OCI-M2 (cell line): Measurements from ENCODE around the gene C1GALT1C1.
"Not testable (repeated sequence)": the region's sequence is repeated elsewhere in the genome, so short reads cannot be mapped to it uniquely, and the experiment has no call there.

Experiments
- DNase-seq: peaks from one replicate; lab custom pipeline; 2025; ENCODE audit not compliant: unreplicated experiment; lab: John Stamatoyannopoulos, UW

Gene C1GALT1C1

DNA sequence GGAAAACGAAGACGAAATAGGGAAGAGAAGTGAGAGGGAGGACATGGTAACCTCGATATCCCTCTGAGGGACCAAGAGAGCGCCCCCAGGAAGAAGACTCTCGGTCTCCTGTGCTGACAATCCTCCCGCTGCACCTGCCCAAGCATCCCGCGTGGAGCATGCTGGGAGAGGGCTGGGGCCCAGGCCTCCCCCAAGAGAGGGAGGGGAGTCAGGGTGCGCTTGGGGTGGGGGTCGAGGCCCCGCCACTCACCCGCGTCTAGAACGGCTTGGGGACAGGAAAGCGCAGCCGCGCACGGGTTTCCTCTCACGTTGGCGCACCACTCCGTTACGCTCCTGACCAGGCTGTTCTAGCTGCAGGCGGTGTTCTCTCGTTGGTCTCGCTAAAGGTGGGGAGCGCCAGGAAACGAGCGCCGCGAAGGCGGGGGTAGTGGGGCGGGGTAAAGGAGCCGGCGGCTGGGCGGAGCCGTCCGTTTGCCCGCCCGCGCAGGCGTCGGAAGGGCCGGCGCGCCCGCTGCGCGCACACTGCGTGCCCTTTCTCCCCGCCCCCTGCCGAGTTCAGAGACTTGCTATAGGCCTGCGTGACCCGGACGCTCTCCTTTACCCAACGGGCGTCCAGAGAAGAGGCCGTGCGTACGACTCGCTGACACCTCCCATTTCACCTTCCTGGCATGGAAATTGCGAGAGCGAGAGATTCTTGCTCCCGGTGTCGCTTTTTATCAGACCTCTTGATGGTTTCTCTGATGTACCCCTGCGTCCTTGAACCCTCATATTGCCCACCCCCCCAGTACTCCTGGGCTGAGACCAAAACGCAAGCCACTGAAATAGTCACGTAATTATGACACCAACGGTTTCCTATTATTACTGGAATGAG, at the start of gene C1GALT1C1:
Gene C1GALT1C1, minus strand, starts transcription at position 388 of the 871 bp plus-strand sequence. CDS start 2,888 bp downstream, outside the sequence.
- peak; percentile 10 for DNase-seq

DNA sequence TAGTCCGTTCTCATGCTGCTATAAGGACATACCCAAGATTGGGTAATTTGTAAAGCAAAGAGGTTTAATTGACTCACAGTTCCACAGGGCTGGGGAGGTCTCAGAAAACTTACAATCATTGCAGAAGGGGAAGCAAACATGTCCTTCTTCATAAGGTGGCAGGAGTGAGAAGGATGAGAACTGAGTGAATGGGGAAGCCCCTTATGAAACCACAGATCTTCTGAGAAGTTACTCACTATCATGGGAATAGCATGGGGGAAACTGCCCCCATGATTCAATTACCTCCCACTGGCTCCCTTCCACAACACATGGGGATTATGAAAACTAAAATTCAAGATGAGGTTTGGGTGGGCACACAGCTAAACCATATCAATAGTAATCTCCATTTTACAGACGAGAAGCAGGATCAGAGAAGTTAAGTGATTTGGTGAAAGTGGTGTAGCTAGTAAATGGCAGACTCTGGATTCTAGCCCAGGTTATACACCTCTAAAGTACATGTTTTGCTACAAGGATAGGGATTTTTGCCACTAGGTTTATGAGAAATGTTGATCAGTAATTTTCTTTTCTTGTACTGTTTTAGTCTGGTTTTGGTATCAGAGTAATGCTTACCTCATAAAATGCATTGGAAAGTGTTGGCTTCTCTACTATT, 47.3 kb upstream of the C1GALT1C1 start:
- DNase-seq = no peak

DNA sequence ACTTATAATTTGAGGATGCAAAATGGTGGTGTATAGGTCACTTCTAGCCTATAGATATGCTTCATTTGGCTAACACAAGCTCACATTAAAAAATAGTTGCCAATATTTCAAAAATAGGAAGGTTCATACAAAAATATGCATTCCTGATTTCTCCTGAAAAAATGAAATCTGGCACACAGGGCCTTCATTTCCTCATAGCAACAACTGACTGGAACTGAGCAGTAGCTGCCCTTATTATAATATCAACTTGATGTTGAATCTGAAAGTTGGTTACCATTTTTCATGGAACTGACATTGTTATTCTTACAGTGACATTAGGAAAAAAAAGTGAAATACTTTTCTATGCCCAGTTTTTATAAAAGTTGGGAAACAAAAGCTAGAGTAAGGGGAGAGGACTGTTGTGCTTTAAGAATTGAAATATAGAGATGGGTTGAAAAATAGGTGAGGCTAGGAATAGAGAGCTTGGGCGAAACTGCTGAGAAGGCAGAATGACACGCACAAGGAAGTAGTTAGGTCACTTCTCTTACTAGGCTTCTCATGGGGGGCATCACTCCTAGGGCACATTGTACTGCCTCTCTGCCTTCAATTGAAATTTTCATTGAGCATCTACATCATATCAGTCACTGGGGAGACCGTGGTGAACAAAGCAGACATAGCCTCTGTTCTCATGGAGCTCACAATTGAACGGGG, 43.1 kb upstream of the C1GALT1C1 start:
- no peak for DNase-seq

DNA sequence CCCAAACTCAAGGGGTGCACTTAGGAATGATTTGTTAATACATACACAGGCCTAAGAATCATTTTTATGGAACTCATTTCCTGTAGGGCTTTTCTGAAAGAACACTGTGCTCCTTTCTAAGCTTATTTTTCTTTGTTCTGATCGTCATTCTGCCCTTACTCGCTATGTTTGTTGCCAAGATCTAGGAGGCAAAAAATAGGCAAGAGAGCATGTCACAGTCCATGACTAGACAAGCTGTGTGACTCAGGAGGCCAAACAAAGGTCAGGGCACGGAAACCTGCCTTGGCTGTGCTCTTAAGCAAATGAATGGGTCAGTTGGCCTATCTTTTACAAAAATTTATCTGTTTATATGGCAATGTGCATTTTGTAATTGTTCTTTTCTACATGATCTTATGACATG, 42.5 kb upstream of the C1GALT1C1 start:
- DNase-seq = no peak

DNA sequence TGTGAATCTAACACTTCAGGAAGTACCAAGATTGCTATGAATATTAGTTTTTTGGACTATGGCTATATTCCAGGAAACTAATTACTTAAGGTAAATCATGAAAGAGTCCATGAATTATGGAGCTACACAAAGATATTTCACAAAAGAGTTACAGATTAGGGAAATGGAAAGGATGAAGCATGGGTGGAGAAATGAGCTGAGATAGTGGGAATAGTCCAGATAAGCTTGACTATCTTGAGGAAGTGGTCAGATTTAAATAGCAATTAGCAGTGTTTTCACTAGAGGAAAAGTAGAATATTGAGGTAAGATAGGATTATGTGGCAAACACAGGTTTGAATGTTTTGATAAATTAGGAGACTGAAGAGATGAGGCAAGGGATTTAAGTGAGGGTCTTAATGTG, 42.1 kb upstream of the C1GALT1C1 start:
- no peak for DNase-seq

DNA sequence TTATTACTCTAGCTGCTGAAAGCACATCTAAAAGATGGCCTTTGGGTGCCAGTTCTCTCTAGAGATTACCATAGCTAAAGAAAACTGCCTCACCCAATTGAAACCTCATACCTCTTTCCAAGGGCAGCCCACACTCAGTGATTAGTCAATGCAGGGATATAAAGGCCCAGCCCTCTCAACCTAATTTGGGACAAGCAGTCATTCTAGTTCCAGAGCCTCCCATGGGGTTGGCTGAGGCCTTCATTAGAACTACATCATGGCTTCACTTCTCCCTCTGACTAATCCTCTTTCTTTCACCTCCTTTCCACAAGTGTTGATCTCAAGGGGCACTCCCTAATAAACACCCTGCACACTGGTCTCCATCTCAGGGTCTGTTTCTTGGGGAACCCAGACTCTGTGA, 38.5 kb upstream of the C1GALT1C1 start:
- no peak for DNase-seq

DNA sequence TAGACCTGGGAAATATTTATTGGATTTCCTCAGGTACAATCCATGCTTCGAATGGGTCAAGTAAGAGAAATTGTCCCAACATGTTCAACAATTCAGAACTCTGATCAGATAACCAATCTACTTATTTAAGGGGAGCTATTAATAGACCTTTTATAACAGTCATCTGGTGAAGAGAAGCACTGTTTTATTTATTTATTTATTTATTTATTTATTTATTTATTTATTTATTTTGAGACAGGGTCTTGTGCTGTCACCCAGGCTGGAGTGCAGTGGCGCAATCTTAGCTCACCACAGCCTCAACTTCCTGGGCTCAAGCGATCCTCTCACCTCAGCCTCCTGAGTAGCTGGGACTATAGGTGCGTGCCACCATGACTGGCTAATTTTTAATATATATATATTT, 34.7 kb upstream of the C1GALT1C1 start:
- not testable (repeated sequence) for DNase-seq

DNA sequence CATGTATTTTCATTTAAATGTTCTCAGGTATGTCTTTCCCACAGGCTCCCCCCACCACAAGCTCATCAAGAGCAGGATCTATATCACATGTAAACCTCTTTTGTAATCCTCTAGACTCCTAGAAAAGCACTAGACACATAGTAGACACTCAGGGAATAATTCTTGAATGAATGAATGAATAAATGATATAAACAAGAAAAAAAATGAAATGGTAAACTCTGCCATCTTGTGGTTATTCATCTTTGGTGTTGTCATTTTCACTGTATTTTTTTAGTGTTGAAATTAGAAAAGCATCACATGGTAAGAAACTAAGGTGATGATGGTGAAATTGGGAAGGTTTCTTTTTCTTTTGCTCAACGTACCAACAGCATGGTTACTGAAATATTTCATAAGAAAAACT, 34.2 kb upstream of the C1GALT1C1 start:
- DNase-seq = no peak

DNA sequence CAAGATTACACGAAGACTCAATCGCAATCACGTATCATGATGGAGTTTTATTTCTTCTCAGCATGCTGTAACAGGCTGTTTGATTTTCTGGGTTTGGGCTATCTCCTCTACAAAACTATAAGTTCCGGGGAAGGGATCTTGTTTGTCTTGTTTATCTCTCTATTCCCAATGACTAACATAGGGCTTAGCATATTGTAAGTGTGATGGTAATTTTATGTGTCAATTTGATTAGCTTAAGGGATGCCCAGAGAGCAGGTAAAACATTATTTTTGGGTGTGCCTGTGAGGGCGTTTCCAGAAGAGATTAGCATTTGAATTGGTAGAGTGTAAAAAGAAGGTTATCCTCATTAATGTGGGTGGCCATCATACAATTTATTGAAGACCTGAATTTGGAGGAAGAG, 32.8 kb upstream of the C1GALT1C1 start:
- DNase-seq = no peak

DNA sequence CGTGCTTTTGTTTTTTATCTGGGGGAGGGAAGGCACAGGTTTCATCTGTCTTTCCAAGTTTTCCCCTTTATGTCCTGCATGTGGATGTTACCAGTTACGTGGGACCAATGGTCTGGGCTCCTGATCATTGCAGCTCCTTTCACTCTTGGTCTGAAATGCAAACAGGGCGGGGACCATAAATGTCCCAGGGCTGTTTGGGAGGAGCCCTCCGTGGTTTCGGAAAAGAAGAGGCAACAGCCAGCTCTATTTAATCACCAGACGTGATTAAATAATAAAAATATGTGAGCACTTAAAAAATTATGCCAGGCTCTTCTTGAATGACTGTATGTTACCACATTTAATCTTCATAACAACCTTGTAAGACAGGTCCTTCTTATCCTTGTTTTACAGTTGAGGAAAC, 30.8 kb upstream of the C1GALT1C1 start:
- DNase-seq = no peak

DNA sequence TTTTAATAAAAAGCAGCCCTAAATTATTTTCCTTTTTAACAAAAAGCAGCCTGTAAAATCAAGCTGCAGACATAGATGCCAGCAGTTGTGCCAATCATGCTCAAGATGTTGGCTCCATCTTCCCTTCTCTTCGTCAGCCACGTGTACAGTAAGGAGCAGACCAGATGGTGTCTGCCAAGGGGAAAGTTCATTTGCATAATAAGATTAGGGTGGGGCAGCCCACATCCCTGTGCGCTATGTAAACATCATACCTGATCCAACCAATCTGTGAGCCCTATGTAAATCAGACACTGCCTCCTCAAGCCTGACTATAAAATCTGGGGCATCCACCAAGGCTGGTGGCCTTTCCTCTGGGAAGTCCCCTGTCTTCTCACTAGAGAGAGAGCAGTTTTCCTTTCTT, 23.1 kb upstream of the C1GALT1C1 start:
- no peak for DNase-seq

DNA sequence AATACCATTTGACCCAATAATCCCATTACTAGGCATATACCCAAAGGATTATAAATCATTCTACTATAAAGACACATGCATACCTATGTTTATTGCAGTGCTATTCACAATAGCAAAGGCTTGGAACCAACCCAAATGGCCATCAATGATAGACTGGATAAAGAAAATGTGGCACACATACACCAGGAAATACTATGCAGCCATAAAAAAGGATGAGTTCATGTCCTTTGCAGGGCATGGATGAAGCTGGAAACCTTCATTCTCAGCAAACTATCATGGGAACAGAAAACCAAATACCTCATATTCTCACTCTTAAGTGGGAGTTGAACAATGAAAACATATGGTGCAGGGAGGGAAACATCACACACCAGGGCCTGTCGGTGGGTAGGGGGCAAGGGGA, 22.4 kb upstream of the C1GALT1C1 start:
- DNase-seq = not testable (repeated sequence)

DNA sequence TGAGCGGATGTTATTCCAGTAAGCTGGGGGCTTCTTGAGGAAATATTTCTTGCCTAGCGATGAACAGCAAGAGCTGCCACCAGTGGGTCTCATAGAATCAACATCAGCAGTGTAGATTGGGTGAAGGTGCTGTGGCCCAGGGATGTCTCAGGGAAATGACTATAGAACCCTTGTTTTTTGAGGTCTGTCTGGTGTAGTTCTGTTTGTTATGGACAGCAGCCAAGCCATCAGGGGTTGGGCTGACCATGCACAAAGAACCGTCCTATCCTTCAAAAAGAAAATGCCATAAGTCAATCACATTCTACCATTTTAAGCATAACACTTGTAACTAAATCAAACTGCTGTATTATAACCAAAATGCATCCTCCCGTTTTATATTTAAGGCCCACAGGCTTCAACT, 17.3 kb upstream of the C1GALT1C1 start:
- no peak for DNase-seq

DNA sequence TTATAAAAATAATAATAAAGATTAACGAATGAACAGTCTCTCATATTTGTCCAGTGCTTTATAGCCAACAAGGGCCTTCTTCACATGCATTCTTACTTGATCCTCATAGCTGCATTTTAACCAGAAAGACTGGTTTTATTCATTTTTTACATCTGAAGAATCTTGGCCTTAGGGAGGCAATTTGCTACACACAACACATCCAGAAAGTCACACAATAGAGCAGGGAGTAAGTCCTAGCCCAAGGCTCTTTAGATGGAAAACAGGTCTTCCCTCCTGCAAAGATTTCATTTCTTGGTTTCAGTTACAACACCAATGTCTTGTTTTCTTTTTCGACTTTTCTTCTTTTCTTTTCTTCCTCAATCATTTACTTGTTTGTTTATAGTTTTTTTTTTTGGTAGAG, 13.0 kb upstream of the C1GALT1C1 start:
- DNase-seq = no peak

DNA sequence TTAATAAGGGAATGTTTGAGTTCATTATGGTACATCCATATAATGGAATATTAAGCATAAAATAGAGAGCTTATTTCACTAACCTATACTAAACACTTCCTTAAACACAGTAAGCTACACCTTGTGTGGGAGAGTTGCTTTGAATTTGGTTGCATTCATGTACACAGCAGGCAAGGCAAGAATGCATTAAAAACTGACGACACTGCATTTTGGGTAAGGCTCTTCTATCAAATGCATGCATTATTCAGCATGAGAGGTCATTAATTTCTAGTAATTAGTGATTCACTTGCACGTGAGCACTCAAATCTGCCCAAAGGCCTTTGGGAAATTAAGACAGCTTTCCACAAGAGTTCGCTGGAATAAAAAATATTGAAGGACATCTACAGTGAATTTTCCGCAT, 8.8 kb upstream of the C1GALT1C1 start:
- no peak for DNase-seq

DNA sequence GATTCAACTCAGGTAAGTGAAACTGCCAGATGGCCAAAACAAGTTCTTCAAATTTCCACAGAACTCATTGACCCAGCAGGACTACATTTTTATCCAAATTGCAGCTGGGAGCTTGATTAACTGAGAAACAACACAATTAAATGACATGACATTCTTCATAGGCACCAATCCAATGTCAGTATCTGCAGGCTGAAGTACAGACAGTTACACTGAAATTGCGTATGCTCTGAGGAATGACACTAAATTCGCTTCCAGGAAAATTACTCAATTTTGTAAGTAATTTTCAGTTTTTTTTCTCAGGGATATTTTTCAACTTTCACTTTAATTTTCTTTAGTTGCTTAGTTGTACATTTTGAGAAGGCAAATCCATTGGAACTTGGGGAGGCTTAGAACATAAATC, 4.5 kb downstream of the C1GALT1C1 start:
- DNase-seq = no peak

DNA sequence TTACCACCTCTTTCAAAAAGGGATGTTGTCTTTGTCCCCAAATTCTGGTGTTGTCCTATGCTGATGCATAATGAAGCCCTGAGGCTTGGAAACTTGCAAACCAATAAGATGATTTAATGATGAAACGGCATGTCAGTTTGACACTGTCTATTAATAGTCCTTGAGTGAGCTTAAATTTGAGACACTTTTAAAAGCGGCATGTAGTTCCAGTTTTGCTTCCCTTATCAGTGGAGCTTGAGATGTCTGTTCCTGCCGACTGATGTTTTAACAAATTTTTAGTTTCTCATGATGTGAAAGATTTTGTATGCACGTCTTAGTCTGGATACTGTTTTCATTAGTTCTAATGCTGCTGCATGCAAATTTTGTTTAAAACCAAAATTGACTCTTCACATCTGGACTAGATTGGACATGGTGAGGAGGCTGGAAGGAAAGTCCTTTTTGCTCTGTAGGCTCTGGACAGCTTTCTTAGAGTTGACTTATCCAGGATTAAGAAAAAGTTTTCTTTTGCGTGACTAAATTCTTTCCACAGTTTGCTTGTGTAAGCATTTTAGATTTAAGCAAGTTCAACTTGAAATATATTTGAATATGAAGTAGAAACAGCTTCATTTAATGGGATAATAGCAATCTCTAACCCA, 11.7 kb downstream of the C1GALT1C1 start:
- no peak for DNase-seq

DNA sequence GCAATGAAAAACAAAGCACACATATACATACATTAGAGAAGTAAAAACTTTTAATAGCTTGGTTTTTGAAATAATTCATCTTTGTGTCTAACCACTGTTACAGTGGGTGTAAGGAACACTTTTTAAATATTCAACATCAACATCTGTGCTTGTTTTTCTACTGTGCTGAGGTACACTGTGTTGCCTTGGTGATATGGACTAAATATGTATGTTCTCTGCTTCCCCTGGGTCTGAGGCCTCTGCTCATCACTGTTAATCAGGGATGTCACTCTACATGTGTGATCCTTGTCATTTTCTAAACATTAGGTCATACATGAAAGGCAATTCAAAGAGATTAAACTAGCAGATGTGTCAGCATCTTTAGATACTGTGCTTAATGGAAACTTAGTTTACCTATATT, 15.0 kb downstream of the C1GALT1C1 start:
- no peak for DNase-seq

DNA sequence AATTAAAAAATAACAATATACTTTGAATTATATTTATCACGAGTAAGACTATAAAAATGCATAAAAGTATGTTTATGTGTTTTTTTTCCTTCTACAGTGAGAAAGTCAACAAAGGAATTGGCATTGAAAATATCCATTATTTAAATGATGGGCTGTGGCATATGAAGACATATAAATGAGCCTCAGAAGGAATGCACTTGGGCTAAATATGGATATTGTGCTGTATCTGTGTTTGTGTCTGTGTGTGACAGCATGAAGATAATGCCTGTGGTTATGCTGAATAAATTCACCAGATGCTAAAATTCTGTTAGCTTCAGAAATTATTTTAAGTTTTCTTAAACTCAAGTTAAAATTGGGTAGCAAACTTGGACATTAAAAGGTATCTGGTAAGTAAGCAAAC, 17.8 kb downstream of the C1GALT1C1 start:
- DNase-seq = no peak

DNA sequence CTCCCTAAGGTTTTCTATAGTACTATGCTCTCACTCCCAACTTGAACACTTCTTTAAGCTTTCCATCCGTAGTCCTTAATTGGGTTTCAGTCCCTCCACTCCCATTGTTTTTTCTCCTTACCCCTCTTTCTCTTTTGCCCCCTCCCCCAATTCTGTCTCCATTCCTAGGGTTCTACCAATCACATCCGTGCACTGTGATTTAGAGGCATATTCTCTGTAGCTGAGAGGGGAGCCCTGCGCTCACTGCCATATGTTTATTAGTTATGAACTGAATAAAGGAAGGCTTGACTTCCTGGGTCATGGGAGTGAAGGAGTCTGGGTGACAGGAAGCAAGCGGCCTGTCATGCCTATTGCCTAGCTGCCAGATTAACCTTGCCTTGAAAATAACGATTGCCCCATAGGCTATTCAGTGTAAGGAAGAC, 25.5 kb downstream of the C1GALT1C1 start:
- DNase-seq = no peak

DNA sequence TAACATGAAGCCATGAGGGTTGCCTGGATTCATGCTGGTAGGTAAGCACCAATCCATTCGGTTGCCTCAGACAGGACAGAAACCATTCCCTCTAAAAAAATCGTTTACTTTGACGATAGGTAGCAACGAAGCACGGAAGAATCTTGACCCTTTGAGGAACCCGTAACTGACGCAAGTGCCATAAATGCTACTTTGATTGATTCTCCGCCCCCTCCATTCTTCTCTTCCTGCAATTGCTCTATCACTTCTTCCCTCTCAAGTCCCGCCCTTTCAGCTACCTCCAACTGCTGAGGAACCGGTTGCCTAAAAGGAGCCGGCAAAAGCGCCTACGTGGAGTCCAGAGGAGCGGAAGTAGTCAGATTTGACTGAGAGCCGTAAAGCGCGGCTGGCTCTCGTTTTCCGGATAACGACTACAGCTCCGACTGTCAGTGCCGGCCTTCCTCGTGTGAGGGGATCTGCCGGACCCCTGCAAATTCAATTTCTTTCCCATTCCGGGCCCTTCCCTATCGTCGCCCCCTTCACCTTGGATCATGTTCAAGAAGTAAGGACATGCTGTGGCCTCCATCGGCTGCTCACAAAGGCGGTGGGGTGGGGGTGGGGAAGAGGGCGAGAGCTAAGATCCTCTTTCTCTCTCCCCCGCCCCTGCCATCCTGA, 26.0 kb downstream of the C1GALT1C1 start, which contains the start of gene MCTS1:
Gene MCTS1, plus strand, starts transcription at position 395 of the 654 bp plus-strand sequence. Its CDS starts 136 bp downstream, at position 531.
- peak; percentile 10 for DNase-seq
